ELF-1 (cell line): ENCODE results near the gene NINJ2.
"Not testable (repeated sequence)": the region's sequence is repeated elsewhere in the genome, so short reads cannot be mapped to it uniquely, and the experiment has no call there.

ENCODE experiments used
- DNase-seq: peaks from one replicate; pipeline ENCODE4 v3.0.0-alpha.2; 2016; ENCODE audit warnings: low read depth, low spot score

Gene NINJ2

DNA sequence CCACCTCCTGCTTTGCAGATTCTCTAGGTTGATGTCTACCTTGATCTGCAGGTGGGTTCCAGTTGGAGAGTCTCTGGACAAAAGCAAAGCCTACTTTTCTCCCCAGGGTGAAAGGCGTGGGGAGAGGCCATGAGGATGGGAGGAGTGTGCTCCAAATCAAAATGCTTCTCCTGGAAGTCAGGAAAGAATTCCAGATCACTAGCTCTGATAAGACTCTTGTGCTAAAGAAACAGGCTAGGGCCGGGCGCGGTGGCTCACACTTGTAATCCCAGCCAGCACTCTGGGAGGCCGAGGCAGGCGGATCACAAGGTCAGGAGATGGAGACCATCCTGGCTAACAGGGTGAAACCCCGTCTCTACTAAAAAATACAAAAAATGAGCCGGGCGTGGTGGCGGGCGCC is 21.9 kb downstream of the NINJ2 start:
- not testable (repeated sequence) for DNase-seq

DNA sequence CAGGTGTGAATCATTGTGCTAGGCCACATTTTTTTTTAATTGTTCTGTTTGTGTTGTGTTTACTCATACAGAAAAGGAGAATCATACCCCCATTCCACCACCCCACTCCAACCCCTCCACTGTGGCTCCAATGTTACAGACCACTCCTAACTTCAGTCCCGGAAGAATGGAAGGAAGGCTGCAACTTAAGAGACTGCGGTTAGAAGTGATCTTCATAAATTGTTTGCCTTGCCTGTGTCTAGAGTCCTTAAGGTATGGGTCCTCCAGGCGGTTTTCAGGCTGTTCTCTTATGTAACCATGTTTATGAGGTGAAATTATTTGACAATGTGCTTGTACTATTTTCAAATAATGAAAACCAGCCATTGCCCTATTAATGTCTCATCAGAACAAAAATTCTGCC is 22.5 kb downstream of the NINJ2 start:
- no peak for DNase-seq

- DNase-seq, result no peak
These were observed 23.3 kb downstream of the NINJ2 start for GRCh38 chr12:639988-640387.

GRCh38 chr12:639566-639965 is 23.7 kb downstream of the NINJ2 start:
- no peak for DNase-seq

GRCh38 chr12:638953-639557 is 24.2 kb downstream of the NINJ2 start:
- DNase-seq, result no peak

GRCh38 chr12:636632-637031 is 26.6 kb downstream of the NINJ2 start:
- DNase-seq, result no peak

- no peak for DNase-seq
These were observed 29.5 kb downstream of the NINJ2 start for GRCh38 chr12:633731-634130.

GRCh38 chr12:632102-632696 is 31.0 kb downstream of the NINJ2 start:
- peak; percentile 92 for DNase-seq

DNA sequence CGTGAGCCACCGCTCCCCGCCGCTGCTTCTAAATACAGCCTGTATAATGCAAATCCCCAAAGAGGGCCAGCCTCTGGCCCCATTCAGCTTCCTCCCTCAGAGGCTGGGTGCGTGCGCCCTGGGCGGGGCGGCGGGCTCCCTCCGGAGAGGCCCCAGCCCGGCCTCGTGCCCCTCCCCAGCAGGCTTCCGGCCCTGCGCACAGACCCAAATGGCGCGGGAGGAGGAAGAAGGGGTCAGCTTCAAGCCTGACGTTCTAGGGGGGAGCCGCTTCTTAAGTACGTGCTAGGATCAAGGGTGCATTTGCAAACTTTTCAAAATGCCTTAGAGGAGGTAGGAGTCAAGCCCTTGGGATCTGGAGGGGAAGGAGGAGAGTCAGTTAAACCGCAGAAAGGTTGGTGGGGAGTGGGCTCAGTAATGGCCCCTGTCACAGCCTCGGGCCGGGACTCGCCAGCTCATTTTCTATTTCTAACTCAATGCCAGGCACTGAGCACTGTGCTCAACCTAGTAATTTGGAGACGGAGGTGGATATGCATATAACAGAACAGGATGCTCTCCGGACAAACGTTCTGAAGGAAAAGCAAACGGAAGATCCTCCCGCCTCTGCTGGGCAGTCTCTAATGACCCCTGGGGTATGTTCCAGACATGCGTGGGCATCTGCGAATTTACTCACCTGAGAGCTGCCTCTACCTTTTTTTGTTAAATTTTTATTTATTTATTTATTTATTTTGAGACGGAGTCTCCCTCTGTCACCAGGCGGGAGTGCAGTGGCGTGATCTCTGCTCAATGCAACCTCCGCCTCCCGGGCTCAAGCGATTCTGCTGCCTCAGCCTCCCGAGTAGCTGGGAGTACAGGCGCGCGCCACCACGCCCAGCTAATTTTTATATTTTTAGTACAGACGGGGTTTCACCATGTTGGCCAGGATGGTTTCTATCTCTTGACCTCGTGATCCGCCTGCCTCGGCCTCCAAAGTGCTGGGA is 32.3 kb downstream of the NINJ2 start:
- peak; percentile 87 for DNase-seq

DNA sequence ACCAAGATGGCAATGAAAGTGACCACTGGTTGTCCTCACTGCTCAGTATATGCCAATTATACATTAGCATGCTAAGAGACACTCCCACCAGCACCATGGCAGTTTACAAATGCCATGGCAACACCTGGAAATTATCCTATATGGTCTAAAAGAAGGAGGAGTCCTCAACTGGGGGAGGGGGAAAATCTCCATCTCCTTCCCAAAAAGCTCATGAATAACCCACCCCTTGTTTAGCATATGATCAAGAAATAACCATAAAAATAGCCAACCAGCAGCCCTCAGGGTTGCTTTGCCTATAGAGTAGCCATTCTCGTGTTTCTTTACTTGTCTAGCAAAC is 34.5 kb downstream of the NINJ2 start:
- not testable (repeated sequence) for DNase-seq

GRCh38 chr12:627863-628741 is 35.1 kb downstream of the NINJ2 start:
- peak; percentile 23 for DNase-seq

- DNase-seq, result no peak
These were observed 36.0 kb downstream of the NINJ2 start for GRCh38 chr12:627285-627684.

GRCh38 chr12:625998-626397 is 37.2 kb downstream of the NINJ2 start:
- DNase-seq, result no peak

GRCh38 chr12:623865-624372 is 39.3 kb downstream of the NINJ2 start:
- DNase-seq, result no peak

DNA sequence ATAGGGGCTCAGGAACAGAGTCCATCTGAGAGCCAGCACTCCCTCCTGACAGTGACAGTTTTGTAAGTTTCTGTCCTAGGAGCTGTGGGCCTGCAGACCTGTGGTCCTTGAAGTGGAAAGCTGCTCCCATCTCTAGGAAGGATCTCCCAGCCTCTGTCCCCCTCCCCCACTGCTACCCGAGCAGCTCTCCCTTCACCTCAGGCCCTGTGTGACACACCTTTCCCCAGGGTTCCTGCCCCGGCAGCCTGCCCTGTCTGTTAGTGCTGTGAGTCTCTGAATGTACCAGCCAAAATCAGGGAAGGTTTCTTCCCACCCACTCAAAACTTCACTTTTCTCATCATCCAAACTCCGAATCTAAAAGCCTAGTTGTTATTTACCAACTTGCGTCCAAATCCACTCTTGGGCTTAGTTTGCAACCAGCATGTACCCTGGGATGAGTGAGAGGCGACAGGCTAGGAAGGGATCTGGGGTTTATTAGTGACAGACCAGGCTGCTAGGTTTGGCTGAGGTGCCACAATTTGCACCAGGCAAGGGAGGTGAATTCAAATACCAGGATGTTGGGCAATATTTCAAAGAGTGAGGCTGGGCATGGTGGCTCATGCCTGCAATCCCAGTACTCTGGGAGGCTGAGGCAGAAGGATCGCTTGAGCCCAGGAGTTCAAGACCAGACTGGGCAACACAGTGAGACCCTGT is 39.9 kb downstream of the NINJ2 start:
- DNase-seq, result peak; percentile 72

- no peak for DNase-seq
These were observed 40.8 kb downstream of the NINJ2 start for GRCh38 chr12:622416-622815.

- DNase-seq, result no peak
These were observed 43.9 kb downstream of the NINJ2 start for GRCh38 chr12:619346-619745.

GRCh38 chr12:618605-619004 is 44.6 kb downstream of the NINJ2 start:
- no peak for DNase-seq

GRCh38 chr12:617304-617915 is 45.8 kb downstream of the NINJ2 start:
- peak; percentile 92 for DNase-seq

GRCh38 chr12:615620-616019 is 47.6 kb downstream of the NINJ2 start:
- no peak for DNase-seq
